ENCODE measurements around the gene SERPIND1. TPM values are rescaled to one million over a fixed set of nuclear protein-coding genes. Genes with fewer than 3 reads are reported as not detected.

The SERPIND1 gene
- total RNA-seq, 1 experiment from 2014 or later = 0.19 TPM

DNA sequence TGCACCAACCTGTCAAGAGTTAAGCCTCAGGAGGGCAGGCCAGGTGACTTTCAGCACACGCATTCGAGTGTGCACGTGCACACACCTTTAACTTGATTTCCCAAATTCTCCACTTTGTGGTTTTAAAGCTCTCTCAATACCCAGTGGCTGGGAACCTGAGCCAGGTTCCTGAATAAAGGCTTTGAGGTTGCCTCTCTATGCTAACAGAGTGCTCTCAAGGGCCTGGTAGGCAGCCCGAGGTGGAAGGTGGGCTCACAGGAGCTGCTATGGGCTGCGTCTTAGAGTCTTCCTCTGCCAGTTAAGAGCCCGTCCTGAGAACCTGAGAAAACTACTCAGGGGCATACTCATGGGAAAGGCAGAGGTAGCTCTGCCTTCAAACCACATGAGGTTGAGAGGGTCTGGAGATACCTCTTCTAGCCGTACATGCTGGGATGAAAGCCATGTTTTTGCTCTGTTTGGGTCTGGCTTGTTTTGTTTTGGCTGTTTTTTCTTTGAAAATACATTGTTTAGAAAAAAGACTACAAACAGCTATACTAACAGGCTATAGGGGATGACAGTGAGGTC, 11.6 kb upstream of the SERPIND1 start:
- no peaks in the 10 kb centered on the region for H3K9me3 ChIP-seq (ENCODE audit: low read depth, low read length, poor library complexity, severe bottlenecking)
- peaks cover 10% of the 10 kb centered on the region for H3K36me3 ChIP-seq (ENCODE audit: insufficient read depth, low read length, poor library complexity, severe bottlenecking)
- no peak for TF ChIP-seq EZH2 (IDR thresholded peaks at IDR 0.05; ENCODE audit: borderline replicate concordance, low read depth, low read length, poor library complexity, severe bottlenecking)
- TF ChIP-seq, protein P1, sequence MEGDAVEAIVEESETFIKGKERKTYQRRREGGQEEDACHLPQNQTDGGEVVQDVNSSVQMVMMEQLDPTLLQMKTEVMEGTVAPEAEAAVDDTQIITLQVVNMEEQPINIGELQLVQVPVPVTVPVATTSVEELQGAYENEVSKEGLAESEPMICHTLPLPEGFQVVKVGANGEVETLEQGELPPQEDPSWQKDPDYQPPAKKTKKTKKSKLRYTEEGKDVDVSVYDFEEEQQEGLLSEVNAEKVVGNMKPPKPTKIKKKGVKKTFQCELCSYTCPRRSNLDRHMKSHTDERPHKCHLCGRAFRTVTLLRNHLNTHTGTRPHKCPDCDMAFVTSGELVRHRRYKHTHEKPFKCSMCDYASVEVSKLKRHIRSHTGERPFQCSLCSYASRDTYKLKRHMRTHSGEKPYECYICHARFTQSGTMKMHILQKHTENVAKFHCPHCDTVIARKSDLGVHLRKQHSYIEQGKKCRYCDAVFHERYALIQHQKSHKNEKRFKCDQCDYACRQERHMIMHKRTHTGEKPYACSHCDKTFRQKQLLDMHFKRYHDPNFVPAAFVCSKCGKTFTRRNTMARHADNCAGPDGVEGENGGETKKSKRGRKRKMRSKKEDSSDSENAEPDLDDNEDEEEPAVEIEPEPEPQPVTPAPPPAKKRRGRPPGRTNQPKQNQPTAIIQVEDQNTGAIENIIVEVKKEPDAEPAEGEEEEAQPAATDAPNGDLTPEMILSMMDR (conservative IDR thresholded peaks at IDR 0.05; ENCODE audit: low read depth, low read length) = no peak
- no peak for DNase-seq (ENCODE audit: low spot score)
- H3K27ac ChIP-seq (ENCODE audit: low read depth, low read length, poor library complexity, severe bottlenecking) = no peak overlapping the region
- H3K4me3 ChIP-seq (ENCODE audit: low read depth, low read length, poor library complexity, severe bottlenecking) = no peak overlapping the region
- H3K4me1 ChIP-seq (ENCODE audit: insufficient read depth, low read length, poor library complexity, severe bottlenecking) = no peaks in the 10 kb centered on the region
- no TSS peak for BruUV-seq (replicated peaks)
- intact Hi-C loops (cut with micrococcal nuclease; ENCODE audit: unreplicated experiment) = no loop called here
- ChIA-PET POLR2A (ENCODE audit: low non-redundant PET) (no interaction called here), CTCF (no interaction called here)
- no peaks in the 10 kb centered on the region for H3K27me3 ChIP-seq (replicated peaks; ENCODE audit: insufficient read depth, low read depth, low read length, poor library complexity)

DNA sequence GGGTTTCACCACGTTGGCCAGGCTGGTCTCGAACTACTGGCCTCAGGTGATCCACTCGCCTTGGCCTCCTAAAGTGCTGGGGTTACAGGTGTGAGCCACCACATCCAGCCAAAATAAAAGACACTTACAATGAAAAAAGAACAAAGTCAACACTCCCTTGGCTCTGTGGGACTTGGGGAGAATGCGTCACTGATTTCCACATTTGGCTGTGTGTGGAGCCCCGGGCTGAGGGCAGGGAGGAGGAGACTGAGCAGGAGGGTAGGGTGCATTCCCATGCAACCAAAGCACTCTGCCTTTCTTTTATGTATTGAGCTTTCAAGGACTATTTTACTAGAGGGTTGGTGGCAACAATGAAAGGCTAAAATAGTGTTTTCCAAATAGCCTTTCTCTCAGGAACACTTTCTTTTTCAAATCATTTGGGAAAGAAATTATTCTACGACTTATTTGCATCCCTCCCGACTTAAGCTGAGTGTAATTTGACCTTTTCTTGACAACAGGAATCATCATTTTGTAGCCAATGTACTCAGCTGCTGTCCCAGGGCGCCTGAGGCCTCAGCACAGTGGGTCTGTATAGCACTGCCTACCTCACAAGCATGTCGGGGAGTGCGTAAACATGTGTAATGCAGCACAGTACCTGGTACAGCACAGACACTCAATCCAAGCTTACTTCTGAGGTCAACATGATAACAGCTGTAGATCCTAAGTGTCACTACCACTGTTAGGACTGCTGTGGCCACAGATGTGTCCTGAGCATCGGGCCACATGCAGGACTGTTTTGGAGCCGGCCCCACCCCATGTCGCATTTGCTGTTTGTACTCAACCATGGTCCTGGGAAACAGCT, 10.1 kb upstream of the SERPIND1 start:
- no peak for DNase-seq (ENCODE audit: low spot score)
- ChIA-PET CTCF (no interaction called here), POLR2A (ENCODE audit: low non-redundant PET) (no interaction called here)
- no TSS peak for BruUV-seq (replicated peaks)
- intact Hi-C loops (cut with micrococcal nuclease; ENCODE audit: unreplicated experiment) = no loop called here
- Histone ChIP-seq H3K36me3 (ENCODE audit: insufficient read depth, low read length, poor library complexity, severe bottlenecking) (peaks cover 10% of the 10 kb centered on the region), H3K27me3 (replicated peaks; ENCODE audit: insufficient read depth, low read depth, low read length, poor library complexity) (no peaks in the 10 kb centered on the region), H3K27ac (ENCODE audit: low read depth, low read length, poor library complexity, severe bottlenecking) (no peak overlapping the region), H3K4me3 (ENCODE audit: low read depth, low read length, poor library complexity, severe bottlenecking) (no peak overlapping the region), H3K9me3 (ENCODE audit: low read depth, low read length, poor library complexity, severe bottlenecking) (no peaks in the 10 kb centered on the region), H3K4me1 (ENCODE audit: insufficient read depth, low read length, poor library complexity, severe bottlenecking) (no peaks in the 10 kb centered on the region)
- no peak for TF ChIP-seq EZH2 (IDR thresholded peaks at IDR 0.05; ENCODE audit: borderline replicate concordance, low read depth, low read length, poor library complexity, severe bottlenecking)
- TF ChIP-seq, protein P1 (conservative IDR thresholded peaks at IDR 0.05; ENCODE audit: low read depth, low read length) = no peak

DNA sequence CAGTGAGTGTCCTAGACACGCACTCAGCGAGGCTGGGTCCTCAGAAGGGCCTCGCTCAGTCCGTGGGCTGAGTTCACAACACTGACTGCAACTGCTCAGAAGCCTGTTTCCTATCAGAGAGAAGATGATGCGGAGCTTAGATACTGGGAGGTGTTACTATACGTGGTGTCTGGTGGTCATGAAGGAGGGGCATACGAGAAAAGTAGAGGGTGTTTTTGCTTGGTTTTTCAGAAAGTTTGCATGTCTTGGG, 9.5 kb upstream of the SERPIND1 start:
- no peak for TF ChIP-seq EZH2 (IDR thresholded peaks at IDR 0.05; ENCODE audit: borderline replicate concordance, low read depth, low read length, poor library complexity, severe bottlenecking)
- TF ChIP-seq, protein P1 (conservative IDR thresholded peaks at IDR 0.05; ENCODE audit: low read depth, low read length) = no peak
- Histone ChIP-seq H3K4me1 (ENCODE audit: insufficient read depth, low read length, poor library complexity, severe bottlenecking) (no peaks in the 10 kb centered on the region), H3K36me3 (ENCODE audit: insufficient read depth, low read length, poor library complexity, severe bottlenecking) (peaks cover 10% of the 10 kb centered on the region), H3K9me3 (ENCODE audit: low read depth, low read length, poor library complexity, severe bottlenecking) (no peaks in the 10 kb centered on the region), H3K4me3 (ENCODE audit: low read depth, low read length, poor library complexity, severe bottlenecking) (no peak overlapping the region), H3K27me3 (replicated peaks; ENCODE audit: insufficient read depth, low read depth, low read length, poor library complexity) (no peaks in the 10 kb centered on the region), H3K27ac (ENCODE audit: low read depth, low read length, poor library complexity, severe bottlenecking) (no peak overlapping the region)
- ChIA-PET CTCF (no interaction called here), POLR2A (ENCODE audit: low non-redundant PET) (no interaction called here)
- no TSS peak for BruUV-seq (replicated peaks)
- DNase-seq (ENCODE audit: low spot score) = no peak
- intact Hi-C loops (cut with micrococcal nuclease; ENCODE audit: unreplicated experiment) = no loop called here
